HG02610 (cell line): ENCODE measurements around the gene KRT74.
"Not testable (repeated sequence)": the region's sequence is repeated elsewhere in the genome, so short reads cannot be mapped to it uniquely, and the experiment has no call there.

Experiments used
- ATAC-seq: cut with Tn5 transposase; IDR thresholded peaks from one replicate; pipeline ENCODE4 v1.9.1; 2021; ENCODE audit warnings: mild to moderate bottlenecking, moderate library complexity; ENCODE audit not compliant: unreplicated experiment

Gene KRT74

DNA sequence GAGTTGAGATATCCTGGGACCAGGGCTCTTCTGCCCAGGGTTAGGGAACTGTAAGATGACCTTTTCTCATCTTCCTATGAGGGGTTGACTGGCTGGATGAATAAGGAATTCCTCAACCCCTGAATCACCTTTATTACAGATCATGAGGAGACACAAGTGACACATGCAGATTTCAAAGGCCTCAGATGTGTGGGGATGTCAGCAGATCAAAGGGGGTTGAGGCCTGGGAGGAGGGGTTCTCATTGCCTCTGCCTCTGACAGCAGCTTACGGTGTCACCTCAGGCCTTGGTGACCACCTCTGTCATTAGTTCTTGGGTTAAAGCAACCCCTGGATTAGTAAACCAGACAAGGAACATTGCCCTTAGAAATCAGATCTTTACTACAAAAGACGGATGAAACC, 29.7 kb upstream of the KRT74 start:
- no peak for ATAC-seq

DNA sequence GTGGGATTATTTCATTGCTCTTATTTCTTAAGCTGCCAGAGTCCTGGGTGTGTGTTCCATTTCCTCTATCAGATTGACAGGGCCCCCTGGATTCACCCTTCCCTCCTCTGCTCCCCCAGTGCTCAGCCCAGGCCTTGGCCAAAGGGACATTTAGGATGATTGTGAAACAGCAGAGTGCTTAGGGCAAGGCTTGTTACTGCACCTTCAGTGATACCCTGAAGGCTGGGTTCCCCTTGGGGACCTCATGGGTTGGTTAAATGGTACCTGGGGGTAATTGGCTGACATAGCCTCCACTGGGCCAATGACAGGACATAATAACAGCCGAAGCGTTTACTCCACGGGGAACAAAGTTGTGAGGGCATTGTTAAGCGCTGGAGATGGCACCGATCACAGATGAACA, 28.9 kb upstream of the KRT74 start:
- no peak for ATAC-seq

DNA sequence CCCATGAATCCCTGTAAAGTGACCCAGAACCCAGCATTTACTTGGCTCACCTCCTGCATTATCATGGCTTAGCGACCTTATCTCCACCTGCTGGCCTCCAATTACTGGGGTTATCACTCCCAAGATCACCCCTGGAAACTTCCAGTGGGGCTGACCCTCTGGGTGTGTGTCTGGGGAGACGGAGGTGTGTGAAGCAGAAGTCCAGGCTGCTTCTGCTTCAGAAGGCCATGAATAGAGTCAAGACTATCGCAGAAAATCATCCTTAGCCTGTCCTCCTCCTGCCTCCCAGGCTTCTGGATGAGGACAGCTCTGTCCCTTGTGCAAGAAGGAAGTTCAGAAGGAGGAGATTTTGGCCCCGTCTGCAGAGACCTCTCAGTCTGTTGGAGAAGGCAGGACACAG, 28.0 kb upstream of the KRT74 start:
- no peak for ATAC-seq

DNA sequence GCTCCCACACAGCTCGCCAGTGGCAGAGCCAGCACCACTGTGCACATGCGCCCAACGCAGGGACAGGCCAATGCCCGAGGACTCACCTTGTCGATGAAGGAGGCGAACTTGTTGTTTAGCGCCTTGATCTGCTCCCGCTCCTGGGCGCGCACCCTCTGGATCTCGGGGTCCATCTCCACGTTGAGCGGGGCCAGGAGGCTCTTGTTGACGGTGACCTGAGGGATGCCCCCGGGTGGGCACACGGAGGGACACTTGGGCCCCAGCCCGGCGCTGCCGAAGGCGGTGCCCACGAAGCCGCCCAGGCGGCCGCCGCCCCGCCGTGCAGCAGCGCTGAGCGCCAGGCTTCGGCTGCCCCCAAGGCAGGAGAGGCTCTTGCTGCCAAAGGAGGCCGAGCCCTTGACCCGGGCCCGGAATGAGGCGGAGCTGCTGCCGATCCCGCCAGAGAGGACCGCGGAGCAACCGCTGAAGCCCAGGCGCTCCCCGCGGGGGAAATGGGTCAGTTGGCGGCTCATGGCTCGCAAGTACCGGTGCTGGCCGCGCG, 27.4 kb upstream of the KRT74 start, which contains the start of gene KRT72:
Gene KRT72 (minus strand): TSS at position 523 of the 541 bp plus-strand sequence. CDS start 11 bp downstream, at position 512.
- no peak for ATAC-seq

DNA sequence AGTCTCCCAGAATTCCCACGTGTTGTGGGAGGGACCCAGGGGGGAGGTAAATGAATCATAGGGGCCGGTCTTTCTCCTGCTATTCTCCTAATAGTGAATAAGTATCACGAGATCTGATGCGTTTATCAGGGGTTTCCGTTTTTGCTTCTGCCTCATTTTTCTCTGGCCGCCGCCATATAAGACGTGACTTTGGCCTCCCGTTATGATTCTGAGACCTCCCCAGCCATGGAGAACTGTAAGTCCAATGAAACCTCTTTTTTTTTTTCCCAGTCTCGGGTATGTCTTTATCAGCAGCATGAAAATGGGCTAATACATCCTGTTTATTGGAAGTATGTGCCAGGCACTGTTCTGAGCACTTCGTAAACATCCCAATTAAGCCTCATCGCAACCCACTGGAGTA, 26.8 kb upstream of the KRT74 start:
- ATAC-seq: no peak

DNA sequence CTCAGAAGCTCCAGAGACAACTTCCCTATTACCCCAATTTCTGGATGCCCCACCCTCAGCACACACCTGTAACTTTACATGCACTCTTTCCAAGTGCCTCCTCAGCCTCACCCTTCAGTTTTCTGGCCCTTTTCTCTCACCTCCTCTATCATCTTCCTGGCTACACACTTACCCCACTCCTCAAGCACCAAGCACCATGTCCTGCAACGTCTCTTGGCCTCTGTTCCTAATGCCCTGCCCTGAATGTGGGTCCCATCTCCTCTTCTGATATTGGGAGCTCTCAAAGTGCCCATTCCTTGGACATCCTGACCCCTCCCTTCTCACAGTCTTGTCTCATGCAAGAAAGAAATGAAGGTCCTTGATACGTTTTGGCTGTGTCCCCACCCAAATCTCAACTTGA, 26.4 kb upstream of the KRT74 start:
- no peak for ATAC-seq

DNA sequence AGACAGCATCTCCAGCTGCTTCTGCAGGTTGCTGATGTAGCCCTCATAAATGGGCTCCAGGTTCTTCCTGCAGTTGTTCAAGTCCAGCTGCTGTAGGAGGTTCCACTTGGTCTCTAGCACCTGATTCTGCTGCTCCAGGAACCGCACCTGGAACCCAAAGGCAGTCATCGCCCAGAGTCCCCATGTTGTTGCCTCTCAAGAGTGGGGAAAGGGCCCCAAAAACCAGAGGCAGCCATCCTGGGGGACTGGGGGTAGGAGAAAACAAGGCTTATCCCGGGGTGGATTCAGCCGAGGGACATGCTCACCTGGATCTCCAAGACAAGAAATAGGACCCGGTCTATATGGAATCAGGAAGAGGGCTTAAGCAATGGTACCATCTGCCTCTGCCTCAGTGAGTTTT, 25.3 kb upstream of the KRT74 start:
- ATAC-seq: no peak

DNA sequence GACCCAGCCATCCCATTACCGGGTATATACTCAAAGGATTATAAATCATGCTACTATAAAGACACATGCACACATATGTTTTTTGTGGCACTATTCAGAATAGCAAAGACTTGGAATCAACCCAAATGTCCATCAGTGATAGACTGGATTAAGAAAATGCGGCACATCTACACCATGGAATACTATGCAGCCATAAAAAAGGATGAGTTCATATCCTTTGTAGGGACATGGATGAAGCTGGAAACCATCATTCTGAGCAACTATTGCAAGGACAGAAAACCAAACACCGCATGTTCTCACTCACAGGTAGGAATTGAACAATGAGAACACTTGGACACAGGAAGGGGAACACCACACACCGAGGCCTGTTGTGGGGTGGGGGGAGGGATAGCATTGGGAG, 20.6 kb upstream of the KRT74 start:
- not testable (repeated sequence) for ATAC-seq

DNA sequence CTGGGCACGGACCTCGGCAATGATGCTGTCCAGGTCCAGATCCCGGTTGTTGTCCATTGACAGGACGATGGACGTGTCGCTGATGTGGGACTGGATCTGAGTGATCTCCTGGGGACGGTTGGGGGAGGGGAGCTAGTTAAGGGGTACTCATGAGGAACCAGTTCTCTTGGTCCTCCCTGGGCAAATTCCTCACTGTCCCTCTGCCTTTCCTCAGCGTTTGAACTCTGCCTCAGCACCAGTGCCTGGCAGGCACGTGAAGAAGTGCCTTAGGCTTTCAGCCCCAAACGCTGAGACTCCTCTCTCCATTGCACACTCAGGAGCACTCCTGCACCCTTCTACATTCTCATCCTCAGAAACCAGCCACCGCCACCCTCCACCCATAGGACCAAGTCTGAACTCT, 17.9 kb upstream of the KRT74 start:
- ATAC-seq: no peak

DNA sequence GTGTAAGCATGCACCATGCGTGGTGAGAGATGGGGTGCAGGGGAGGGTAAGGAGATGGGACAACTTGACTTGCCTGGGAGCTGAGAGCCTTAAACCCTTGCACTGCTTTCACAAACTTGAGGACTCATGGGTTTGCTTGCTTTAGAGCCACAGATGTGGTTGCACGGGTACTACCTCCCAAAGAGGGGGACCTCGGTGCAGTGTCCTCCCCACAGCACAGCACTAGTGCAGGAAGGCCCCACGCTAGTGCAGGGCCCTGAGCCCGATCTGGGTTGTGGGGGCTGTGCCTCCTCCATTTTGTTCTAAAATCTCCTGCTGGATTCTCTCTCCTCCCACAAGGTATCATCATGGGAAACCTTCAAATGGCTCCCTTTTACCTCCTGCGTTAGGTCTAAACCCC, 16.4 kb upstream of the KRT74 start:
- ATAC-seq: no peak

DNA sequence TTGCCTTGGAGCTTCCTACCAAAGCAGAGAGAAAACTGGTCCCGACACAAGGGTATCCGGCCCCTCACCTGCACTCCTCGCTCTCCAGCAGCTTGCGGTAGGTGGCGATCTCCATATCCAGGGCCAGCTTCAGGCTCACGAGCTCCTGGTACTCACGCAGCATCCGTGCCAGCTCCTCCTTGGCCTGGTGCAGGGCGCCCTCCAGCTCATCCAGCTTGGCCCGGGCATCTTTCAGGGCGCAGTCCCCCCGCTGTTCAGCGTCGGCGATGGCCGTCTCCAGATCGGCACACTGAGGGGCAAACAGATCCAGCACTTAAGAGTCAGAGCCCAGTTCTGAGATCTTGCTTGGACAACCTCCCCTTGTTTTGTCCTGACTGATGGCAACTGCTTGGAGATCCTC, 13.9 kb upstream of the KRT74 start:
- no peak for ATAC-seq

DNA sequence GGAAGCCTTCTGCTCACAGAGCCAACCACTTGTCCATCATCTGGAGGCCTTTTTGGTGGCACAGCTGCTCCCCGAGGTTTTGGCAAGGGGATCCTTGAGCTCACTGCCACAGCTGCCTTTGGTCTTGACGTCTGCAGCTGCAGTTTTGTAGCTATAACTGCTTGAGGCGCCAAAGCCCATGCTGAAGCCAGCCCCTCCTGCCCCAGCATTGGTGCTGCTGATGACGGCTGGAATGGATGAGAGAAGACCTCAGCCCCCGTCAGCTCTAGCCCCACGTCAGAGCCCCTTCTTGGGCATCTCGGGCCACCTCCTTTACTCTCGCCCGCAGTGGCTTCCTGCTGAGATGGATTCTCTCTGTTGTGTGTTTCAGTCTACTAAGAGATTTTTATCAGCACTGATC, 12.3 kb upstream of the KRT74 start:
- no peak for ATAC-seq

DNA sequence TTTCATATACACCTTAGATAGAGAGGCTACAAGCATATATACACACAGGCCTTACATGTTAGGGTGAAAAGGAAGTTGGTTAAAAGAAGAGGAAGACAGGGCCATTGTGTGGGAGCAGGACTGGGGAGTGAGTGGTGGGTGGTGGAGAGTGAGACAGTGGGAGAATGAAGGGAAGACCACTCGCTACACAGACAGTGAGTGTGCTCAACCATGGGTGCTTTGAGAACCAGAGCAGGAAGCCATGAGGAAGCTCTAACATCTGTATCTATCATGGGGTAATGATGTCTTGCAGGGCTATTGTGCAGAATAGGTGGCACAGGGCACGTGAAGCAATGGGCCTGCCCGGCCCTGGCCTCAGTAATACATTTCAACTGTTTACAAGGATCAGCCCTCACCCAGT, 11.4 kb upstream of the KRT74 start:
- ATAC-seq: no peak

DNA sequence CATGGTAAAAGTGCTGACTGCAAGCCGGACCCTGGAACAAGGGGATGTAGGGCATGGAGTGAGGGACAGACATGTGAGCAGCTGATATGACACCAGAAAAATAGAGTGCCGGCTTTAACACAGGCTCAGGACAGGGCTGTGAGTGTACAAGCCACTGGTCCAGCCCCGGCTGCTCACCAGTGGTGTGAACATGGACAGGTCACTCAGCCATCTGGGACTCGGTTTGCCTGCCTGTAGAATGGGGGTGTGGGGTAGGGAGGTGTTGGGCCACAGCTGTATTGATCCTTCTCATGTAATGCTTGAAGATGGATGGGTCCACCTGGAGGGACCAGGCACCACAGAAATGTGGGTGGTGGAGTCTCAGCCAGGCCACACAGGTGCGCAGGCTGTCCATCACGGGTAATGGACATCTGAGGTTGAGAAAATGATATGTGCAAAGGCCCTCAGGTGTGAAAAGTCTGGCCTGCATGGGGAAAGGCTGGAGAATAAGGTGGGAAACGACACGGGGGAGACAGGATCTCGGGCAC, 10.6 kb upstream of the KRT74 start:
- ATAC-seq: no peak

DNA sequence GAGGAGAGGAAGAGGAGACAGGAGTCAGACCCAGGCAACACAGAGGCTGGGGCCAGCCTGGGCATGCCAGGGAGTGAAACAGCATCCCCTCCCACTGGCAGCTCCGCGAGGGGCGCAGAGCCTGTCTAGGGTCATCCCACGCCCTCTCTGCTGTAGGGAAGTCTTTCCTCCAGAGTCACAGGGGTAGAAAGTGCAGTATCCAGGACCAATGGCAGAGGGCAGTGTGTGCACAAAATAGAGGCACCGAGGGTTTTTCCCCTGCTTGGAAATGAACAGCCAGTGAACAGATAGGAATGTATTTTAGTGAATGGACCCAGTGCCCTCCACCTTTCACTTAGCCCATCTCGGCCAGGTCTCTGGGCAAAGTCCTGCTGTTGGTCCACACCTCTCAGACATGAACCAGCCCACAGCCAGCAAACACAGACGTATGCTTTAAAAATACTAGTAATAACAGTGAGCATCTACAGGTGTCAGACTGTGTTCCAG, 9.4 kb upstream of the KRT74 start:
- ATAC-seq: no peak

DNA sequence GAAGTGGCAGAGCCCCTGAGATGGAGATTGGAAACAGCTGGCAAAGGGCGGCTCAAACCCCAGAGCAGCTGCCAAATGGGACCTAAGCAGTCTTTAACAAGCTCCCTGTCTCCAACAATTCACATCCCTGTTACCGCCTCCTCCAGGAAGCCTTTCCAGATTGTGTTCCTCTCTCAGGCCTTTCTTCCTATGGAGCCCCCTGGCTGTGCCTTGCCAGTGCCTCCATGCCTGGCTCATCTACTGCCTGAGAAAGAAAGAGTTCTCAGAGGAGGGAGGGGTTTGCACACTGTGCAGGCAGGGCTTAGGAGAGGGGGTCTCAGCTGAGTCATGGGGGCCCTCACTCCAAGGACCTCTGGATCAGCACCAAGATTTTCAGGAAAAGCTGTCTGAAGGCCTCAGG, 8.8 kb upstream of the KRT74 start:
- ATAC-seq: no peak

DNA sequence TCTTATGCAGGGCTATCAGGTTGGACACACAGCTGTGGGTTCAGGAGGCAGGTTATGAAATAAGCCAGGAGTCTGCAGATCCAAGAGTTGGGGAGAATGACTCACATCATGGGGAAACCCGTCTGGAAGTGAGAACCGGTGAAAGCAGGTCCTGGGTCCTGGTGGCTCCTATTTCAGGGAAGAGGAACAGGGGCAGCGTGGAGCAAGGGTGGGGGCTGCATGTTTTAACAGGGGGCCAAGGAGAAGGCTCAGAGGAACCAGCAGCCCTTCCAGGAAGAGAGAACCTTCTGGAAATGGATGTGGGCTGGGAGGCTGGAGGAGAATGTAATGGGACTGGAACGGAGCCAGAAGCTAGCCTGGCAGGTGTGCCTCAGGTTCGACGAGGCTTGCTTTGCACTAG, 7.8 kb upstream of the KRT74 start:
- ATAC-seq: no peak

DNA sequence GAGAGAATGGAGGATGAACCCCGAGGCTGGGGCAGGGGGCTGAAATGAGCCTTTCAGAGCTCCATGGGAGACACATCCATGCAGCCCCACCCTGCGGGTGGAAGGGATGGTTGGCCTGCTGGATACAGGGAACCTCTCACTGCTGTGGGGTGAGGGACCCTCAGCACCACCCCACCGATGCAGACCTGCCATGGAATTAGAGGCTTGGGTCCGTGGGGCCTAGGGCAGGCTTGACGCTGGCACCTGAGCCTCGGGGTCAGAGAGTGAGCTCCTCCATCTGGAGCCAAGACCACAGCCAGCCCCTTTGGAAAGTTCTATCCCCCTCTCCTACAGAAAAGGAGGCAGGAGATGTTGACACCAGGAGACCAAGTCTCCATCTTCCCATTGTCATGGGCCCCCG, 7.4 kb upstream of the KRT74 start:
- no peak for ATAC-seq

DNA sequence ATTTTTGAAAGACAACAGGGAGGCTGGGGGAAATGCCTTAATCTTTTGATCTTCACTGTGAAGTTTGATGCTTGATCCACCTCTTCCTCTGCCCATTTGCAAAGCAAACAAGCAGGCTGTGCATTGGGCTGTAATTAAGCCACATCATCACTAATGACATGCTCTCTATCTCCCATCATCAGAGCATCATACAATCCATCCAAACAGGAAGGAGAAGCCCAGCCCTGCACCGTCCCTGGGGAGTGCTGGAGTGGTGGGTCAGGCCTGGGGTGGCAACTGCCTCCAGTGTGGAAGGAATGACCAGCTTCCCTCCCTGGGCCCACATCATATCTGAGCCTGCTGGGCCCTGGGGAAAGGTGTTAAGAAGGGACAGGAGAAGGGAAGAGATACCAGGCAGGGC, 6.9 kb upstream of the KRT74 start:
- no peak for ATAC-seq

DNA sequence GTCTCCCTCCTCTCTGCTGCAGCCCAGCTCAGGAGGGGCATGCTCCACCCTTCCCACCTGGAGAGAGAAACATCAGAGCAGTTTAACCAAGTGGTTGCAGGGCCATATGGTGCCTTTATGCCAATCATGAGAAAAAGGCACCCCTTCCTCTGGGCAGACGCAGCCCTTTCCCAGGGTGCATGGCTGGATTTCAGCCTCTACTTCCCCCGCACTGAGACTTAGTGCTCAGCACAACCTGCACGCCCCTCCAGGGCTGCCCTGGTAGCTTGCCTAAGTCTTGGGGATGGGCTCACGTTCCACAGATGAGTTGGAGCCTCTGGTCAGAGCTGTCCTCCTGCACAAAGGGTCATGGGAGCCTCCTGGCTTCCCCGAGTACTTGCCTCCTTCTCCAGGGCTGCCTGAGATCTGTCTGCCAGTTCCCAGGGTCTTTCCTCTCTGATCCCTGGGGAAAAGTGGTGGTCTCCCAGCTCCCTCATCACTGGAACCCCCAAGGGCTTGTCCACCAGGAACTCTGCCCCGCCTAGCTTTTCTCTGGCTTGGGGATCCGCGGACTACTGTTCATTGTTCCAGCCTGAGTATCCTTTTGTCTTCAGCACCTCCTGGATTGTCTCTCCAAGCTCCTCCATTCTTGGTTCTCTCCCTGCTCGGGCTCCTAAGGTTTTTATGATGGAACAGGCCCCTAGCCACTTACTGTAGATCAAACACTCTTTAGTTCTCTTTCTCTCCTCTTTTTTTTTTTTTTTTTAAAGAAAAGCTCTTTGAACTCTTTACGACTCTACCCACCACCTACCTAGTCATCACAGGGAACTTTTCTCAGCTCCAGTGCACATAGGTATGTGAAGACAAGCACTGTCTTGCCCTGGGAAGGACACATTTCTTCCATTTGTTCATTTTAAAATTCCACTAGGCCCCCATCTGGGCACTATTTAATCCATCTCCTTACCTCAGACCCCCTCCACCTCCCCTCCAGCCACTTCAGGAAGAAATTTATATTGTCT, 6.1 kb upstream of the KRT74 start:
- no peak for ATAC-seq

DNA sequence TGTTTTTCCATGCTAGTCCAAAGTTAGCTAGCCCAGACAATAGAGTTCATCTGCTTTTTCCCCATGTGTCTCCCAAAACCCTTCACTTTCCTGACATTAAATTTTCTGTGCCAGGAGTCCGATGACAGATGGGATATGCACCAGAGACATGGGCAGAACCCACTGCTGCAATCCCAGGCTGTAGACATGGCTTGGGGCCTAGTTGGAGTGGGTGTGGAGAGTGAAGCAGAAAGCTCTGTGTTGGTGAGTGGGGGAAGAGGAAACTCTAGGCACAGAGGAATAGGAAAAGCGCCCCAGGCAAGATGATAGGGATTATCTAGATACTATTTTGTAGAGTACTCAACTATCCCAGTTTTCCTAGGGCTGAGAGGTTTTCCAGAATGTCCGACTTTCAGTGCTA, 4.8 kb upstream of the KRT74 start:
- no peak for ATAC-seq

DNA sequence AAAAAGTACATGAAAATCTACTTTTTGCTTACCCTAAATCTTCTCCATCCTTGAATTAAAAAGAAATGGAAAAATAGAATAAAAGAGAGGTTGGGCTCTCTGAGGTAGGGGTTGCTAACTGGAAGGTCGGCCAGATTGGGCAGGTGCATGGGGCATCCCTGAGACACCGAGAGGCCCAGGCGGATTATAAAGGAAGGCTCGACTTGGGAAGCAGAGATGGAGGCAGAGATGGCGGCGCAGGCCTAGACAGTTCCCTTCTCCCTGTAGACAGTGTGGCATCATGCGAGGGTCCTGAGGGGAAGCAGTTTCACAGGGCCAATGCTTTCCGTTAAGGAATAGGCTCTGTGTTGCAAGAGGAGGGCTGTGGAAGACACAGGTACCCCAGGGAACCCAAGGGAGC, 3.7 kb upstream of the KRT74 start:
- ATAC-seq: no peak
